GM23338 (cell line): Measurements from ENCODE around the gene IFTAP. TPM values are rescaled to one million over a fixed set of nuclear protein-coding genes. Genes with fewer than 3 reads are reported as not detected.

ENCODE experiments used
- ATAC-seq: fragments of 200-7000 bp; cut with Tn5 transposase; 3 replicates; pipeline ENCODE4 v1.9.1; 2020
- DNase-seq: peaks from one replicate; pipeline ENCODE4 v3.0.0-alpha.2; 2015; ENCODE audit warnings: low spot score
- H2AFZ ChIP-seq: fragments of 200-600 bp; sonication (generic); 2 replicates; pipeline ENCODE4 v1.8.0; 2016; ENCODE audit warnings: antibody characterized with exemption, mild to moderate bottlenecking, moderate library complexity
- H3F3A ChIP-seq: fragments of 200-600 bp; sonication (generic); replicated peaks from 2 replicates; pipeline ENCODE4 v1.8.0; 2017; ENCODE audit warnings: antibody characterized with exemption, mixed run types, low read depth
- H3K27ac ChIP-seq: fragments of 200-600 bp; sonication (generic); 2 replicates; pipeline ENCODE4 v1.6.1; 2016; ENCODE audit warnings: low read depth
- H3K27me3 ChIP-seq: fragments of 200-600 bp; sonication (generic); 2 replicates; pipeline ENCODE4 v1.8.0; 2016; ENCODE audit warnings: mild to moderate bottlenecking, mixed run types, moderate library complexity; ENCODE audit not compliant: insufficient read depth
- H3K36me3 ChIP-seq: fragments of 200-600 bp; sonication (generic); 2 replicates; pipeline ENCODE4 v1.8.0; 2016; ENCODE audit warnings: mild to moderate bottlenecking; ENCODE audit not compliant: insufficient read depth
- H3K4me1 ChIP-seq: fragments of 200-600 bp; sonication (generic); 2 replicates; pipeline ENCODE4 v1.8.0; 2016; ENCODE audit warnings: mild to moderate bottlenecking, moderate library complexity; ENCODE audit not compliant: insufficient read depth
- H3K4me2 ChIP-seq: fragments of 200-600 bp; sonication (generic); 2 replicates; pipeline ENCODE4 v1.7.1; 2017; ENCODE audit warnings: mixed run types
- H3K4me3 ChIP-seq: fragments of 200-600 bp; sonication (generic); 2 replicates; pipeline ENCODE4 v1.6.1; 2016; ENCODE audit warnings: mixed run types
- H3K79me2 ChIP-seq: fragments of 200-600 bp; sonication (generic); replicated peaks from 2 replicates; pipeline ENCODE4 v1.8.0; 2017; ENCODE audit warnings: mild to moderate bottlenecking; ENCODE audit not compliant: insufficient read depth
- H3K9me2 ChIP-seq: fragments of 200-600 bp; sonication (generic); 2 replicates; pipeline ENCODE4 v1.8.0; 2017; ENCODE audit not compliant: insufficient read depth
- H4K20me1 ChIP-seq: fragments of 200-600 bp; sonication (generic); replicated peaks from 2 replicates; pipeline ENCODE4 v1.8.0; 2017; ENCODE audit warnings: mild to moderate bottlenecking; ENCODE audit not compliant: insufficient read depth
- H3K27ac Mint-ChIP-seq: 2 replicates; pipeline ENCODE4 v1.8.0; 2020; ENCODE audit warnings: inconsistent platforms, mild to moderate bottlenecking, moderate library complexity, mixed read lengths
- H3K27me3 Mint-ChIP-seq: 3 replicates; pipeline ENCODE4 v1.8.0; 2022; ENCODE audit warnings: low read depth, mild to moderate bottlenecking, moderate library complexity, mixed read lengths, inconsistent platforms; ENCODE audit not compliant: insufficient read depth, poor library complexity
- H3K36me3 Mint-ChIP-seq: 3 replicates; pipeline ENCODE4 v1.8.0; 2021; ENCODE audit warnings: low read depth, mild to moderate bottlenecking, inconsistent platforms, moderate library complexity, mixed read lengths
- H3K4me1 Mint-ChIP-seq: 3 replicates; pipeline ENCODE4 v1.8.0; 2020; ENCODE audit warnings: mild to moderate bottlenecking, inconsistent platforms, mixed read lengths
- H3K4me3 Mint-ChIP-seq: 3 replicates; pipeline ENCODE4 v1.8.0; 2021; ENCODE audit warnings: moderate library complexity, mild to moderate bottlenecking, inconsistent platforms, mixed read lengths
- H3K9me3 Mint-ChIP-seq: 3 replicates; pipeline ENCODE4 v1.8.0; 2020; ENCODE audit warnings: moderate library complexity, mild to moderate bottlenecking, inconsistent platforms, mixed read lengths
- CREB1 ChIP-seq: fragments of 250-450 bp; sonication (Bioruptor Pico); IDR thresholded peaks from 2 replicates; pipeline ENCODE4 v1.5.0; 2020; ENCODE audit warnings: low read depth, mild to moderate bottlenecking, moderate library complexity
- EZH2 ChIP-seq: fragments of 200-600 bp; sonication (generic); IDR thresholded peaks from one replicate; pipeline ENCODE4 v1.8.0; 2017; ENCODE audit warnings: antibody characterized with exemption, mild to moderate bottlenecking, low read depth; ENCODE audit not compliant: unreplicated experiment
- JUNB ChIP-seq: IDR thresholded peaks from one replicate; pipeline ENCODE4 v1.6.1; 2016; ENCODE audit warnings: antibody characterized with exemption; ENCODE audit not compliant: unreplicated experiment
- POLR2AphosphoS5 ChIP-seq: IDR thresholded peaks from 2 replicates; pipeline ENCODE4 v1.6.1; 2016; ENCODE audit warnings: antibody characterized with exemption, low read depth
- STAT1 ChIP-seq: IDR thresholded peaks from one replicate; pipeline ENCODE4 v1.6.1; 2016; ENCODE audit warnings: antibody characterized with exemption; ENCODE audit not compliant: unreplicated experiment
- ZNF114 ChIP-seq: fragments of 250-450 bp; sonication (Bioruptor Pico); IDR thresholded peaks from 2 replicates; pipeline ENCODE4 v1.5.0; 2020; ENCODE audit warnings: mild to moderate bottlenecking, moderate library complexity
- ZNF331 ChIP-seq: fragments of 250-450 bp; sonication (Bioruptor Pico); IDR thresholded peaks from 2 replicates; pipeline ENCODE4 v1.5.0; 2020; ENCODE audit warnings: low read depth, mild to moderate bottlenecking, moderate library complexity
- polyA plus RNA-seq: library from polyadenylated mRNA; unstranded; fragments of >200 nt; fragmentation: Nextera tagmentation; extraction: Ambion mirVana; gene quantifications from 2 replicates; pipeline ENCODE4 v1.2.1, GENCODE V29; 2016
- total RNA-seq: library from RNA; depleted of rRNA; stranded (reverse); fragments of >200 nt; shearing (Covaris generic); gene quantifications from 2 replicates; pipeline ENCODE4 v1.2.3, GENCODE V29; 2014
- TF ChIP-seq, protein P1 (sequence below): fragments of 250-450 bp; sonication (Bioruptor Pico); IDR thresholded peaks from 2 replicates; pipeline ENCODE4 v1.5.0; 2020; ENCODE audit warnings: mild to moderate bottlenecking, moderate library complexity

The IFTAP gene
- total and polyA plus RNA-seq, 2 experiments from 2014 or later, result 17.1 to 39.1 TPM

DNA sequence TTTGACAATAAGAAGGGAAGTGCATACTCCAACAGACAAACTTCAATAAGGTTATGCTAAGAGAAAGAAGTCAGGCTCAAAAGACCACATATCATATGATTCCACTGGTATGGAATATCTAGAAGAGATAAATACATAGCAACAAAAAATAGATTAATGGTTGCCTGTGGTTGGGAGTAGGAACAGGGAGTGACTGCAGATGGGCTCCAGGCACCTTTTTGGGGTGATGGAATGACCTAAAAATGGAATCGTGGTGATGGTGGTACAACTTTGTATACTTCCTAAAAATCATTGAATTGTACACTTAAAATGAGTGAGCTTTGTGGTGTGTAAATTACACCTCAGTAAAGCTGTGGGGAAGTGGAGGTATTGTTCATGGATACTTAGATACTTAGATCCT lies 32.7 kb downstream of the IFTAP start (continued):
- TF ChIP-seq, protein P1, sequence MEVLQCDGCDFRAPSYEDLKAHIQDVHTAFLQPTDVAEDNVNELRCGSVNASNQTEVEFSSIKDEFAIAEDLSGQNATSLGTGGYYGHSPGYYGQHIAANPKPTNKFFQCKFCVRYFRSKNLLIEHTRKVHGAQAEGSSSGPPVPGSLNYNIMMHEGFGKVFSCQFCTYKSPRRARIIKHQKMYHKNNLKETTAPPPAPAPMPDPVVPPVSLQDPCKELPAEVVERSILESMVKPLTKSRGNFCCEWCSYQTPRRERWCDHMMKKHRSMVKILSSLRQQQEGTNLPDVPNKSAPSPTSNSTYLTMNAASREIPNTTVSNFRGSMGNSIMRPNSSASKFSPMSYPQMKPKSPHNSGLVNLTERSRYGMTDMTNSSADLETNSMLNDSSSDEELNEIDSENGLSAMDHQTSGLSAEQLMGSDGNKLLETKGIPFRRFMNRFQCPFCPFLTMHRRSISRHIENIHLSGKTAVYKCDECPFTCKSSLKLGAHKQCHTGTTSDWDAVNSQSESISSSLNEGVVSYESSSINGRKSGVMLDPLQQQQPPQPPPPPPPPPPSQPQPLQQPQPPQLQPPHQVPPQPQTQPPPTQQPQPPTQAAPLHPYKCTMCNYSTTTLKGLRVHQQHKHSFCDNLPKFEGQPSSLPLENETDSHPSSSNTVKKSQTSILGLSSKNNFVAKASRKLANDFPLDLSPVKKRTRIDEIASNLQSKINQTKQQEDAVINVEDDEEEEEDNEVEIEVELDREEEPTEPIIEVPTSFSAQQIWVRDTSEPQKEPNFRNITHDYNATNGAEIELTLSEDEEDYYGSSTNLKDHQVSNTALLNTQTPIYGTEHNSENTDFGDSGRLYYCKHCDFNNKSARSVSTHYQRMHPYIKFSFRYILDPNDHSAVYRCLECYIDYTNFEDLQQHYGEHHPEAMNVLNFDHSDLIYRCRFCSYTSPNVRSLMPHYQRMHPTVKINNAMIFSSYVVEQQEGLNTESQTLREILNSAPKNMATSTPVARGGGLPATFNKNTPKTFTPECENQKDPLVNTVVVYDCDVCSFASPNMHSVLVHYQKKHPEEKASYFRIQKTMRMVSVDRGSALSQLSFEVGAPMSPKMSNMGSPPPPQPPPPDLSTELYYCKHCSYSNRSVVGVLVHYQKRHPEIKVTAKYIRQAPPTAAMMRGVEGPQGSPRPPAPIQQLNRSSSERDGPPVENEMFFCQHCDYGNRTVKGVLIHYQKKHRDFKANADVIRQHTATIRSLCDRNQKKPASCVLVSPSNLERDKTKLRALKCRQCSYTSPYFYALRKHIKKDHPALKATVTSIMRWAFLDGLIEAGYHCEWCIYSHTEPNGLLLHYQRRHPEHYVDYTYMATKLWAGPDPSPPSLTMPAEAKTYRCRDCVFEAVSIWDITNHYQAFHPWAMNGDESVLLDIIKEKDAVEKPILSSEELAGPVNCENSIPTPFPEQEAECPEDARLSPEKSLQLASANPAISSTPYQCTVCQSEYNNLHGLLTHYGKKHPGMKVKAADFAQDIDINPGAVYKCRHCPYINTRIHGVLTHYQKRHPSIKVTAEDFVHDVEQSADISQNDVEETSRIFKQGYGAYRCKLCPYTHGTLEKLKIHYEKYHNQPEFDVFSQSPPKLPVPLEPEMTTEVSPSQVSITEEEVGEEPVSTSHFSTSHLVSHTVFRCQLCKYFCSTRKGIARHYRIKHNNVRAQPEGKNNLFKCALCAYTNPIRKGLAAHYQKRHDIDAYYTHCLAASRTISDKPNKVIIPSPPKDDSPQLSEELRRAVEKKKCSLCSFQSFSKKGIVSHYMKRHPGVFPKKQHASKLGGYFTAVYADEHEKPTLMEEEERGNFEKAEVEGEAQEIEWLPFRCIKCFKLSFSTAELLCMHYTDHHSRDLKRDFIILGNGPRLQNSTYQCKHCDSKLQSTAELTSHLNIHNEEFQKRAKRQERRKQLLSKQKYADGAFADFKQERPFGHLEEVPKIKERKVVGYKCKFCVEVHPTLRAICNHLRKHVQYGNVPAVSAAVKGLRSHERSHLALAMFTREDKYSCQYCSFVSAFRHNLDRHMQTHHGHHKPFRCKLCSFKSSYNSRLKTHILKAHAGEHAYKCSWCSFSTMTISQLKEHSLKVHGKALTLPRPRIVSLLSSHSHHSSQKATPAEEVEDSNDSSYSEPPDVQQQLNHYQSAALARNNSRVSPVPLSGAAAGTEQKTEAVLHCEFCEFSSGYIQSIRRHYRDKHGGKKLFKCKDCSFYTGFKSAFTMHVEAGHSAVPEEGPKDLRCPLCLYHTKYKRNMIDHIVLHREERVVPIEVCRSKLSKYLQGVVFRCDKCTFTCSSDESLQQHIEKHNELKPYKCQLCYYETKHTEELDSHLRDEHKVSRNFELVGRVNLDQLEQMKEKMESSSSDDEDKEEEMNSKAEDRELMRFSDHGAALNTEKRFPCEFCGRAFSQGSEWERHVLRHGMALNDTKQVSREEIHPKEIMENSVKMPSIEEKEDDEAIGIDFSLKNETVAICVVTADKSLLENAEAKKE (CRISPR knock-in tag), result no peak
- TF ChIP-seq POLR2AphosphoS5 (no peak), ZNF114 (CRISPR knock-in tag) (no peak), ZNF331 (CRISPR knock-in tag) (no peak), EZH2 (no peak)

DNA sequence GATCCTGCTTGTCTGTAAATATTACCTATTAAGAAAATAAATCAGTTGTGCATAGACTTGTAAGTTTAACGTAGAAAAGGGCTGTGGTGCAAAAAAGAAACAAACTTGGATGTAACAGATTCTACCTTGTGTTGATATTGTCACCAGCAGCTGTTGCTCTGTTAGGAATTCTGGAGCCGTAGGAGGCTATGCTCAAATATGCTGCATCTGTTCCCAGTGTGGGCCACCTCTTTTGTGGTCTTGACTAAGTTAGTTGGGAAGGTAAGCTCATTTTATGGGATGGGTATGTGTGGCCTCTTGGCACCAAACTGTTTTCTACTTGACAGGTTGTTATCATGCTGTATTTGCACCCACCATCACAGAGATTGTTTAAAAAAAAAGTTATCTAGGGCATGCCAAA lies 33.2 kb downstream of the IFTAP start:
- no peaks in the 10 kb centered on the region for H3K9me2 ChIP-seq
- H3K27ac Mint-ChIP-seq, result no peak overlapping the region
- no peaks in the 10 kb centered on the region for H3F3A ChIP-seq
- H3K4me3 Mint-ChIP-seq, result no peak overlapping the region
- no peaks in the 10 kb centered on the region for H3K4me1 Mint-ChIP-seq
- no peaks in the 10 kb centered on the region for H3K79me2 ChIP-seq
- no peak overlapping the region for H3K27ac ChIP-seq
- H4K20me1 ChIP-seq, result no peaks in the 10 kb centered on the region
- H3K27me3 Mint-ChIP-seq, result no peaks in the 10 kb centered on the region
- H3K4me3 ChIP-seq, result no peak overlapping the region
- H2AFZ ChIP-seq, result no peak overlapping the region
- no peaks in the 10 kb centered on the region for H3K27me3 ChIP-seq
- no peak overlapping the region for H3K4me2 ChIP-seq
- H3K9me3 Mint-ChIP-seq, result no peaks in the 10 kb centered on the region
- DNase-seq, result no peak
- no peaks in the 10 kb centered on the region for H3K4me1 ChIP-seq
- H3K36me3 Mint-ChIP-seq, result no peaks in the 10 kb centered on the region
- ATAC-seq, result no peak
- no peaks in the 10 kb centered on the region for H3K36me3 ChIP-seq
- TF ChIP-seq JUNB (no peak), CREB1 (CRISPR knock-in tag) (no peak), STAT1 (no peak), ZNF331 (CRISPR knock-in tag) (no peak), ZNF114 (CRISPR knock-in tag) (no peak)
- TF ChIP-seq, protein P1 (CRISPR knock-in tag), result no peak
